ENCODE data around the gene RPLP2. TPM values are rescaled to one million over a fixed set of nuclear protein-coding genes. Genes with fewer than 3 reads are reported as not detected.

The RPLP2 gene
- total RNA-seq, 1 experiment from 2014 or later, result 2,582 TPM

GRCh38 chr11:809287-810039, at the start of gene RPLP2 (continued):
- TF ChIP-seq E2F1 (CRISPR knock-in tag; IDR thresholded peaks at IDR 0.05), result no peak
- no peak for TF ChIP-seq CDX4 (CRISPR knock-in tag; IDR thresholded peaks at IDR 0.05; ENCODE audit: borderline replicate concordance)
- peak; percentile 95 for TF ChIP-seq SP1 (CRISPR knock-in tag; conservative IDR thresholded peaks at IDR 0.05)
- peak; percentile 17; the same call in 1 of the 2 replicates for TF ChIP-seq ZNF232 (CRISPR knock-in tag; IDR thresholded peaks at IDR 0.05)
- TF ChIP-seq ETV6 (CRISPR knock-in tag; IDR thresholded peaks at IDR 0.05), result no peak
- no peak; the same call in 1 of the 2 replicates for TF ChIP-seq ZBTB21 (CRISPR knock-in tag; IDR thresholded peaks at IDR 0.05; ENCODE audit: borderline replicate concordance)
- TF ChIP-seq AR (CRISPR knock-in tag; IDR thresholded peaks at IDR 0.05), result no peak
- TF ChIP-seq SMAD3 (CRISPR knock-in tag; IDR thresholded peaks at IDR 0.05; ENCODE audit: borderline replicate concordance), result no peak; the same call in 1 of the 2 replicates
- TF ChIP-seq NFYB (CRISPR knock-in tag; conservative IDR thresholded peaks at IDR 0.05; ENCODE audit: low read depth), result peak; percentile 92
- TF ChIP-seq ZNF281 (CRISPR knock-in tag; IDR thresholded peaks at IDR 0.05), result peak; percentile 43
- peak; percentile 63; the same call in 1 of the 2 replicates for TF ChIP-seq JUN (CRISPR knock-in tag; IDR thresholded peaks at IDR 0.05)
- 0 out of 2 replicates have a peak, but pooled peaks have one; percentile 65 for TF ChIP-seq TEAD1 (CRISPR knock-in tag; IDR thresholded peaks at IDR 0.05)
- TF ChIP-seq ZNF219 (CRISPR knock-in tag; IDR thresholded peaks at IDR 0.05; ENCODE audit: borderline replicate concordance), result 0 out of 2 replicates have a peak, but pooled peaks have one; percentile 38
- TF ChIP-seq USF1 (CRISPR knock-in tag; IDR thresholded peaks at IDR 0.05), result 0 out of 2 replicates have a peak, but pooled peaks have one; percentile 16
- TF ChIP-seq HMGA2 (CRISPR knock-in tag; IDR thresholded peaks at IDR 0.05), result no peak
- TF ChIP-seq MYBL2 (CRISPR knock-in tag; IDR thresholded peaks at IDR 0.05), result peak; percentile 87
- peak; percentile 57; the same call in 1 of the 2 replicates for TF ChIP-seq TCF7 (CRISPR knock-in tag; IDR thresholded peaks at IDR 0.05; ENCODE audit: low read depth)
- peak; percentile 47; the same call in 1 of the 2 replicates for TF ChIP-seq HMGXB4 (CRISPR knock-in tag; IDR thresholded peaks at IDR 0.05)
- 0 out of 2 replicates have a peak, but pooled peaks have one; percentile 41 for TF ChIP-seq IRF2 (CRISPR knock-in tag; IDR thresholded peaks at IDR 0.05; ENCODE audit: borderline replicate concordance, low read depth)
- peak; percentile 60 for TF ChIP-seq USF2 (CRISPR knock-in tag; IDR thresholded peaks at IDR 0.05)
